GM20000 (cell line): ENCODE results near the gene GRHPR.

Experiments
- DNase-seq: peaks from one replicate; pipeline ENCODE4 v3.0.0; 2012; ENCODE audit warnings: low spot score
- CTCF ChIP-seq: IDR thresholded peaks from 2 replicates; pipeline ENCODE4 v1.5.1; 2012; ENCODE audit warnings: mild to moderate bottlenecking, control low read depth; ENCODE audit errors: extremely low read depth, missing control alignments

Gene GRHPR

GRCh38 chr9:37442556-37442955 is 20.1 kb downstream of the GRHPR start:
- TF ChIP-seq CTCF, result no peak

GRCh38 chr9:37443566-37443965 is 21.1 kb downstream of the GRHPR start:
- no peak for DNase-seq
- TF ChIP-seq CTCF, result no peak

More at GRCh38 chr9:37442556-37442955, 20.1 kb downstream of the GRHPR start:
- no peak for DNase-seq

- DNase-seq, result no peak
- TF ChIP-seq CTCF, result no peak
These were observed 22.4 kb downstream of the GRHPR start for GRCh38 chr9:37444890-37445289.

GRCh38 chr9:37445832-37446231 is 23.3 kb downstream of the GRHPR start:
- DNase-seq, result no peak
- no peak for TF ChIP-seq CTCF

GRCh38 chr9:37446401-37446800 is 23.9 kb downstream of the GRHPR start:
- DNase-seq, result no peak
- no peak for TF ChIP-seq CTCF

GRCh38 chr9:37447111-37447510 is 24.6 kb downstream of the GRHPR start:
- no peak for DNase-seq
- no peak for TF ChIP-seq CTCF

GRCh38 chr9:37449862-37450632 is 27.6 kb downstream of the GRHPR start:
- no peak for DNase-seq
- TF ChIP-seq CTCF, result no peak
